Smooth muscle cell (in vitro differentiated cells): ENCODE data around the gene RADIL. TPM values are rescaled to one million over a fixed set of nuclear protein-coding genes. Genes with fewer than 3 reads are reported as not detected.
A peak's percentile ranks its signal among the peaks of the same experiment; 100 is the strongest.
"Not testable (repeated sequence)": the region's sequence is repeated elsewhere in the genome, so short reads cannot be mapped to it uniquely, and the experiment has no call there.

ENCODE experiments used
- DNase-seq: peaks from one replicate; lab custom pipeline; 2025; ENCODE audit not compliant: unreplicated experiment; lab: John Stamatoyannopoulos, UW
- H2AFZ ChIP-seq: fragments of 200-600 bp; sonication (generic); 2 replicates; pipeline ENCODE4 v1.6.0; 2016; ENCODE audit warnings: antibody characterized with exemption, low read depth, mild to moderate bottlenecking
- H3F3A ChIP-seq: fragments of 200-600 bp; sonication (generic); 2 replicates; pipeline ENCODE4 v1.6.0; 2017; ENCODE audit warnings: antibody characterized with exemption, low read depth
- H3K27ac ChIP-seq: fragments of 200-600 bp; sonication (generic); 2 replicates; pipeline ENCODE4 v1.5.1; 2016; ENCODE audit warnings: low read depth, mild to moderate bottlenecking
- H3K27me3 ChIP-seq: fragments of 200-600 bp; sonication (generic); 2 replicates; pipeline ENCODE4 v1.6.1; 2016; ENCODE audit warnings: low read depth, mild to moderate bottlenecking
- H3K36me3 ChIP-seq: fragments of 200-600 bp; sonication (generic); 2 replicates; pipeline ENCODE4 v1.5.1; 2016; ENCODE audit warnings: low read depth
- H3K4me1 ChIP-seq: fragments of 200-600 bp; sonication (generic); 2 replicates; pipeline ENCODE4 v1.5.1; 2016; ENCODE audit warnings: low read depth
- H3K4me2 ChIP-seq: fragments of 200-600 bp; sonication (generic); 2 replicates; pipeline ENCODE4 v1.6.0; 2016; ENCODE audit warnings: mild to moderate bottlenecking
- H3K4me3 ChIP-seq: fragments of 200-600 bp; sonication (generic); 2 replicates; pipeline ENCODE4 v1.5.1; 2016; ENCODE audit warnings: mild to moderate bottlenecking
- H3K79me2 ChIP-seq: fragments of 200-600 bp; sonication (generic); 2 replicates; pipeline ENCODE4 v1.6.0; 2016; ENCODE audit warnings: low read depth, mild to moderate bottlenecking
- H3K9ac ChIP-seq: fragments of 200-600 bp; sonication (generic); 2 replicates; pipeline ENCODE4 v1.6.0; 2016; ENCODE audit warnings: low read depth
- H3K9me3 ChIP-seq: fragments of 200-600 bp; sonication (generic); replicated peaks from 2 replicates; pipeline ENCODE4 v1.5.1; 2016; ENCODE audit warnings: low read depth
- H4K20me1 ChIP-seq: fragments of 200-600 bp; sonication (generic); 2 replicates; pipeline ENCODE4 v1.6.0; 2016; ENCODE audit warnings: low read depth
- WGBS: methylation state at CpG from one replicate; pipeline ENCODE4 v1.1.7; 2016; ENCODE audit warnings: low lambda C conversion rate; 5-methylcytosine and 5-hydroxymethylcytosine counted together
- polyA plus RNA-seq: library from polyadenylated mRNA; unstranded; fragments of >200 nt; fragmentation: Nextera tagmentation; extraction: Ambion mirVana; gene quantifications from 2 replicates; pipeline ENCODE4 v1.2.1, GENCODE V29; 2016
- total RNA-seq: library from RNA; depleted of rRNA; stranded (reverse); fragments of >200 nt; gene quantifications from 2 replicates; pipeline ENCODE4 v1.2.3, GENCODE V29; 2014
- TF ChIP-seq, protein P1 (sequence below): fragments of 200-600 bp; sonication (generic); IDR thresholded peaks from 2 replicates; pipeline ENCODE4 v1.5.1; 2017; ENCODE audit warnings: borderline replicate concordance, mild to moderate bottlenecking, antibody characterized with exemption; ENCODE audit not compliant: insufficient read depth, poor library complexity, severe bottlenecking

The RADIL gene
- total and polyA plus RNA-seq, 2 experiments from 2014 or later, result 4.7 to 10.7 TPM

DNA sequence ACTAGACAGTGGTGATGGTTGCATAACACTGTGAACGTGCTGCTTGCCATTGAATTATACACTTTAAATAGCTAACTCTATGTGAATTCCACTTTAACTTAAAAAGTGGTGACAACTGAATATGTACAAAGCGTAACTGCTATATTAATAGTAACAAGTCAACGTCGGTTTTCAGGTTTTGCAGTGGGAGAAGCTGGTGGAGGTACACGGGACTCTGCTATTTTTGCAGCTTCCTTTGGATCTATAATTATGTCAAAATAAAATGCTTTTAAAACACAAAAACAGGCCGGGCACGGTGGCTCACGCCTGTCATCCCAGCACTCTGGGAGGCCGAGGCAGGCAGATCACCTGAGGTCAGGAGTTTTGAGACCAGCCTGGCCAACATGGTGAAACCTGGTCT, 87.1 kb downstream of the RADIL start:
- no peaks in the 10 kb centered on the region for H3K27me3 ChIP-seq
- 97% methylated on average over 9 of the region's 9 CpGs for WGBS
- no peaks in the 10 kb centered on the region for H4K20me1 ChIP-seq
- no peaks in the 10 kb centered on the region for H3F3A ChIP-seq
- no peak overlapping the region for H3K27ac ChIP-seq
- no peaks in the 10 kb centered on the region for H3K4me1 ChIP-seq
- no peaks in the 10 kb centered on the region for H3K79me2 ChIP-seq
- H2AFZ ChIP-seq, result no peak overlapping the region
- H3K9me3 ChIP-seq, result no peaks in the 10 kb centered on the region
- no peak overlapping the region for H3K4me2 ChIP-seq
- H3K36me3 ChIP-seq, result no peaks in the 10 kb centered on the region
- no peak for DNase-seq
- TF ChIP-seq, protein P1, sequence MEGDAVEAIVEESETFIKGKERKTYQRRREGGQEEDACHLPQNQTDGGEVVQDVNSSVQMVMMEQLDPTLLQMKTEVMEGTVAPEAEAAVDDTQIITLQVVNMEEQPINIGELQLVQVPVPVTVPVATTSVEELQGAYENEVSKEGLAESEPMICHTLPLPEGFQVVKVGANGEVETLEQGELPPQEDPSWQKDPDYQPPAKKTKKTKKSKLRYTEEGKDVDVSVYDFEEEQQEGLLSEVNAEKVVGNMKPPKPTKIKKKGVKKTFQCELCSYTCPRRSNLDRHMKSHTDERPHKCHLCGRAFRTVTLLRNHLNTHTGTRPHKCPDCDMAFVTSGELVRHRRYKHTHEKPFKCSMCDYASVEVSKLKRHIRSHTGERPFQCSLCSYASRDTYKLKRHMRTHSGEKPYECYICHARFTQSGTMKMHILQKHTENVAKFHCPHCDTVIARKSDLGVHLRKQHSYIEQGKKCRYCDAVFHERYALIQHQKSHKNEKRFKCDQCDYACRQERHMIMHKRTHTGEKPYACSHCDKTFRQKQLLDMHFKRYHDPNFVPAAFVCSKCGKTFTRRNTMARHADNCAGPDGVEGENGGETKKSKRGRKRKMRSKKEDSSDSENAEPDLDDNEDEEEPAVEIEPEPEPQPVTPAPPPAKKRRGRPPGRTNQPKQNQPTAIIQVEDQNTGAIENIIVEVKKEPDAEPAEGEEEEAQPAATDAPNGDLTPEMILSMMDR, result no peak
- no peak overlapping the region for H3K4me3 ChIP-seq
- H3K9ac ChIP-seq, result no peak overlapping the region

DNA sequence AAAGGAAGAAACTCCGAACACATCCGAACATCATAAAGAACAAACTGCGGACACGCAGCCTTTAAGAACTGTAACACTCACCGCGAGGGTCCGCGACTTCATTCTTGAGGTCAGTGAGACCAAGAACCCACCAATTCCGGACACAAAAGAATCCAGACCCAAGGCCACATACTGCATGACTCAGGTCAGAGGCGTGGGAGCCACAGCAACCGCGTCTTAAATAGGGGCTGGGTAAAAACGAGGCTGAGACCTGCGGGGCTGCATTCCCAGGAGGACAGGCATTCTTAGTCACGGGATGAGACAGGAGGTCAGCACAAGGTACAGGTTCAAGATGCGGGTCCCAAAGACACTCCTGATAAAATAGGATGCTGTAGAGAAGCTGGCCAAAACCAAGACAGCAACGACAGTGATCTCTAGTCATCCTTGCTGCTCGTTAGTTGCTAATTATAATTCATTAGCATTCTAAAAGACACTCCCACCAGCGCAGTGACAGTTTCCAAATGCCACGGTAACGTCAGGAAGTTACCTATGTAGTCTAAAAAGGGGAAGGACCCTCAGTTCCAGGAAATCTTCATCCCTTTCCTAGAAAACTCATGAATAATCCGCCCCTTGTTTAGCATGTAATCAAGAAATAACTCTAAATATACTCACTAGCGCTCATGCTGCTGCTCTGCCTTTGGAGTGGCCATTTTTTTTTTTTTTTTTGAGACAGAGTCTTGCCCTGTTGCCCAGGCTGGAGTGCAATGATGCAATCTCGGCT, 88.7 kb downstream of the RADIL start:
- Histone ChIP-seq H3K27me3 (no peaks in the 10 kb centered on the region), H3K27ac (peak overlapping the region; percentile 82), H4K20me1 (no peaks in the 10 kb centered on the region), H3K4me2 (peak overlapping the region; percentile 38), H2AFZ (no peak overlapping the region), H3K79me2 (no peaks in the 10 kb centered on the region), H3K9ac (peak overlapping the region; percentile 38), H3K9me3 (no peaks in the 10 kb centered on the region), H3K4me1 (no peaks in the 10 kb centered on the region), H3K36me3 (no peaks in the 10 kb centered on the region), H3F3A (no peaks in the 10 kb centered on the region), H3K4me3 (no peak overlapping the region)
- 58% methylated on average over 24 of the region's 24 CpGs for WGBS
- DNase-seq, result no peak
- TF ChIP-seq, protein P1, result no peak

DNA sequence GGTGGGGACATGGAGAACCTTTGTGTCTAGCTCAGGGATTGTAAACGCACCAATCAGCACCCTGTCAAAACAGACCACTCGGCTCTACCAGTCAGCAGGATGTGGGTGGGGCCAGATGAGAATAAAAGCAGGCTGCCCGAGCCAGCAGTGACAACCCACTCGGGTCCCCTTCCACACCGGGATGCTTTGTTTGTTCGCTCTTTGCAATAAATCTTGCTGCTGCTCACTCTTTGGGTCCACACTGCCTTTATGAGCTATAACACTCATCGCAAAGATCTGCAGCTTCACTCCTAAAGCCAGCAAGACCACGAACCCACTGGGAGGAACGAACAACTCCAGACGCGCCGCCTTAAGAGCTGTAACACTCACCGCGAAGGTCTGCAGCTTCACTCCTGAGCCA, 89.3 kb downstream of the RADIL start:
- Histone ChIP-seq H3K4me2 (peak overlapping the region; percentile 38), H3K27ac (peak overlapping the region; percentile 82)
- 30% methylated on average over 14 of the region's 14 CpGs for WGBS

DNA sequence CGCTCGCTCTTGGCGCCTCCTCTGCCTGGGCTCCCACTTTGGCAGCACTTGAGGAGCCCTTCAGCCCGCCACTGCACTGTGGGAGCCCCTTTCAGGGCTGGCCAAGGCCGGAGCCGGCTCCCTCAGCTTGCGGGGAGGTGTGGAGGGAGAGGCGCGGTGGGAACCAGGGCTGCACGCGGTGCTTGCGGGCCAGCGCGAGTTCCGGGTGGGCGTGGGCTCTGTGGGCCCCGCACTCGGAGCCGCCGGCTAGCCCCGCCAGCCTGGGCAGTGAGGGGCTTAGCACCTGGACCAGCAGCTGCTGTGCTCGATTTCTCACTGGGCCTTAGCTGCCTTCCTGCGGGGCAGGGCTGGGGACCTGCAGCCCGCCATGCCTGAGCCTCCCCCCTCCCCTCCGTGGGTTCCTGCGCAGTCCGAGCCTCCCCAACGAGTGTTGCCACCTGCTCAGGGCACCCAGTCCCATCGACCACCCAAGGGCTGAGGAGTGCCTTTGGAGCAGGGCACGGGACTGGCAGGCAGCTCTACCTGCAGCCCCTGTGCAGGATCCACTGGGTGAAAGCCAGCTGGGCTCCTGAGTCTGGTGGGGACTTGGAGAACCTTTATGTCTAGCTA, 90.0 kb downstream of the RADIL start:
- H3K27me3 ChIP-seq, H3F3A ChIP-seq: not testable (repeated sequence)
- 97% methylated on average over 18 of the region's 30 CpGs for WGBS

More for the DNA sequence above, 89.3 kb downstream of the RADIL start:
- DNase-seq, H4K20me1 ChIP-seq, H3F3A ChIP-seq, H3K79me2 ChIP-seq, H3K27me3 ChIP-seq, H2AFZ ChIP-seq, H3K9me3 ChIP-seq, H3K4me1 ChIP-seq, H3K4me3 ChIP-seq, H3K36me3 ChIP-seq: not testable (repeated sequence)
- peak overlapping the region; percentile 13 for H3K9ac ChIP-seq

More for the DNA sequence above, 90.0 kb downstream of the RADIL start:
- not testable (repeated sequence) for H3K9ac ChIP-seq, H3K4me1 ChIP-seq, H3K79me2 ChIP-seq, H3K9me3 ChIP-seq, DNase-seq, H2AFZ ChIP-seq, H4K20me1 ChIP-seq, H3K36me3 ChIP-seq, H3K4me3 ChIP-seq
- Histone ChIP-seq H3K27ac (peak overlapping the region; percentile 82), H3K4me2 (peak overlapping the region; percentile 38)
